Lower leg skin (tissue), 3 donors: Measurements from ENCODE around the gene MDGA2.
"Not testable (repeated sequence)": the region's sequence is repeated elsewhere in the genome, so short reads cannot be mapped to it uniquely, and the experiment has no call there.

Experiments
- CTCF ChIP-seq, 3 donors: fragments of 450-650 bp; IDR thresholded peaks; one replicate each; pipeline ENCODE4 v1.5.1; 2016; ENCODE audit warnings: antibody characterized with exemption in 3 of 3, mild to moderate bottlenecking in 3 of 3, moderate library complexity in 2 of 3
- POLR2A ChIP-seq, 2 donors: fragments of 450-650 bp; IDR thresholded peaks; one replicate each; pipeline ENCODE4 v1.6.1; 2016 to 2017; ENCODE audit warnings: antibody characterized with exemption in 2 of 2, mild to moderate bottlenecking in 1 of 2, moderate library complexity in 1 of 2

DNA sequence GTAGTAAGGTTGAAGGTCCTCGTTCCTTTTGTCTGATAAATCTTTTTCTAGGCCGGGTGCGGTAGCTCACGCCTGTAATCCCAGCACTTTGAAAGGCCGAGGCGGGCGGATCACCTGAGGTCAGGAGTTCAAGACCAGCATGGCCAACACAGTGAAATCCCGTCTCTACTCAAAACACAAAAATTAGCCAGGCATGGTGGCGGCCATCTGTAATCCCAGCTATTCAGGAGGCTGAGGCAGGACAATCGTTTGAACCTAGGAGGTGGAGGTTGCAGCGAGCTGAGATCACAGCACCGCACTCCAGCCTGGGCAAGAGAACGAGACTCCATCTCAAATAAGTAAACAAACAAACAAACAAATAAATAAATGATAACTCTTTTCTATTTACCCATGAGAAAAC lies 51.3 kb downstream of the MDGA2 start:
- not testable (repeated sequence) for TF ChIP-seq CTCF, POLR2A (IDR thresholded peaks at IDR 0.05)
